Measurements from ENCODE around the gene CDRT4. TPM values are rescaled to one million over a fixed set of nuclear protein-coding genes. Genes with fewer than 3 reads are reported as not detected.

CDRT4 gene
- total and polyA plus RNA-seq, 5 donors from 2014 or later, result 0.22 to 21.0 (median 1.6) TPM

DNA sequence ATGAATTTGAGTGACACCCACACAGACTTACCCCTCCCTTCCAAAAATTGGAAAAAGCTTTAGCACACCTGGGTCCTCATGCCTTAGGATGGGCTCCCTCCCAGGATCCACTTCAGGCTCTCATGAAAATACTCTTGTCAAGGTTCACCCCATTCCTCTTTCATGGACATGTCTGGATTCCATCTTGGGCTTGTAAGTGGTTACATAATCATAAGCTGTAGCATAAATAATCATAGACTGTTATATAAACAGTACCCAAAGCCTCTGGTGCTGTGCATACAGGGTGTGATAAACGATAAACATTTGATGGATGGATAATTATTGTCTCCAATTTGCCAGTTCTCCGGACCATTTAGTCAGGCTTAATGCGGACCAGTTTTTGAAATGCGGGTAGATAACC is 72.3 kb downstream of the CDRT4 start:
- Histone ChIP-seq H3K9me3 (ENCODE audit: control insufficient read depth in 2 of 2, low read length in 2 of 2) (no peaks in the 10 kb centered on the region), H3K4me1 (ENCODE audit: control insufficient read depth, insufficient read depth, low read length, poor library complexity, severe bottlenecking) (no peaks in the 10 kb centered on the region), H3K36me3 (ENCODE audit: control insufficient read depth, insufficient read depth, low read length) (no peaks in the 10 kb centered on the region), H3K4me3 (ENCODE audit: low read depth, low read length) (no peak overlapping the region), H3K27me3 (ENCODE audit: control insufficient read depth, insufficient read depth, low read length) (no peaks in the 10 kb centered on the region), H3K27ac (ENCODE audit: insufficient read depth, low read length, poor library complexity, severe bottlenecking) (no peak overlapping the region)
- Mint-ChIP-seq H3K4me3 (no peak overlapping the region), H3K9me3 (peaks cover 0 to 6% (median 0%) of the 10 kb centered on the region in 7 donors), H3K27me3 (peaks cover 10% of the 10 kb centered on the region), H3K4me1 (no peaks in the 10 kb centered on the region), H3K36me3 (no peaks in the 10 kb centered on the region), H3K27ac (no peak overlapping the region)
- ATAC-seq (ENCODE audit: low read depth in 2 of 2) (no peak), DNase-seq (no peak)

DNA sequence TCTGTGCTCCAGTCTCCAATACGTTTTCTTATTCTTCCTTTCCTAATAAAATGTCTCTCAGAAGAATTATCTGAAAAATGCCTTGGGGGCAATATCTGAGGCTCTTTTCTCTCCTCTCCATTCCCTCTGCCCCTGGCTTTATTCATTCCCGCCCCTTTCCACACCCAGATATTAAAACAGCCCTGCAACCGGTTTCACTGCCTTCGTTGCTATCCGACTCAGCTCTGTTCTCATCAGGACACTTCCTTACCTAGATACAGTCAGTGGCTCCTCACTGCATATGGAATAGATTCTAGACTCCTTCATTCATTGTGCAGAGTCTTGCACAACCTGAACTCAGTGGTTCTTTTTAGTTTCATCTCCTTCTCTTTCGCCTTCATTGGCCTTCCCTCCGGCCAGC is 74.0 kb downstream of the CDRT4 start:
- no peak overlapping the region for H3K4me3 ChIP-seq (ENCODE audit: low read depth, low read length)
- Mint-ChIP-seq H3K36me3 (no peaks in the 10 kb centered on the region), H3K4me3 (no peak overlapping the region), H3K27ac (peak overlapping the region in 1 of 3 donors; percentile 40), H3K4me1 (no peaks in the 10 kb centered on the region), H3K9me3 (peaks cover 0 to 6% (median 0%) of the 10 kb centered on the region in 7 donors), H3K27me3 (peaks cover 10% of the 10 kb centered on the region)
- H3K36me3 ChIP-seq (ENCODE audit: control insufficient read depth, insufficient read depth, low read length), result no peaks in the 10 kb centered on the region
- no peak overlapping the region for H3K27ac ChIP-seq (ENCODE audit: insufficient read depth, low read length, poor library complexity, severe bottlenecking)
- H3K4me1 ChIP-seq (ENCODE audit: control insufficient read depth, insufficient read depth, low read length, poor library complexity, severe bottlenecking), result no peaks in the 10 kb centered on the region
- peaks cover 5% of the 10 kb centered on the region for H3K27me3 ChIP-seq (ENCODE audit: control insufficient read depth, insufficient read depth, low read length)
- DNase-seq (no peak), ATAC-seq (ENCODE audit: low read depth in 2 of 2) (no peak)
- H3K9me3 ChIP-seq (ENCODE audit: control insufficient read depth in 2 of 2, low read length in 2 of 2), result no peaks in the 10 kb centered on the region

DNA sequence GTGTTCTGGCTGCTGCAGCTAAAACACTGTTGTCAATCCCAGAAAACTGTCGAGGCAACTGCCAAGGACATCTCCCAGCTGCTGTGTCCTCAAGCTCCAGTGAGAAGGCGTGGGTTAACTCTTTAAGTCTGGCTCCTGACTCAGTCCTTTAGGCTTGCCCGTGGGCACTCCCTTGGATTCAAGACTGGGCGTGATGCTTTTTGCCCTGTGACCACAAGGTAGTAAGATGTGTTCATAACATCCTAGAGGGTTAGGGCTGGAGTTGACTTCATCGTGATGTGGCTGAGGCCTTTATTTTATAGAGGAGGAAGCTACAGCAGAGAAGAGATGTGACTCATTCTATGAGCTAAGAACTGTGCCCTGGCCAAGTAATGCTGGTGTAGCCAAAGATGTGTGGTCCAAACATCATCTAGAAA is 75.1 kb downstream of the CDRT4 start:
- no peaks in the 10 kb centered on the region for H3K36me3 Mint-ChIP-seq
- H3K4me1 ChIP-seq (ENCODE audit: control insufficient read depth, insufficient read depth, low read length, poor library complexity, severe bottlenecking), result no peaks in the 10 kb centered on the region
- H3K9me3 ChIP-seq (ENCODE audit: control insufficient read depth in 2 of 2, low read length in 2 of 2), result no peaks in the 10 kb centered on the region
- peaks cover 5% of the 10 kb centered on the region for H3K27me3 ChIP-seq (ENCODE audit: control insufficient read depth, insufficient read depth, low read length)
- no peaks in the 10 kb centered on the region for H3K4me1 Mint-ChIP-seq
- H3K9me3 Mint-ChIP-seq, result peaks cover 0 to 4% (median 0%) of the 10 kb centered on the region in 7 donors
- no peak overlapping the region for H3K4me3 ChIP-seq (ENCODE audit: low read depth, low read length)
- no peak overlapping the region for H3K27ac ChIP-seq (ENCODE audit: insufficient read depth, low read length, poor library complexity, severe bottlenecking)
- H3K36me3 ChIP-seq (ENCODE audit: control insufficient read depth, insufficient read depth, low read length), result no peaks in the 10 kb centered on the region
- no peak overlapping the region for H3K4me3 Mint-ChIP-seq
- ATAC-seq (ENCODE audit: low read depth in 2 of 2) (no peak), DNase-seq (no peak)
- H3K27ac Mint-ChIP-seq, result no peak overlapping the region
- peaks cover 10% of the 10 kb centered on the region for H3K27me3 Mint-ChIP-seq

DNA sequence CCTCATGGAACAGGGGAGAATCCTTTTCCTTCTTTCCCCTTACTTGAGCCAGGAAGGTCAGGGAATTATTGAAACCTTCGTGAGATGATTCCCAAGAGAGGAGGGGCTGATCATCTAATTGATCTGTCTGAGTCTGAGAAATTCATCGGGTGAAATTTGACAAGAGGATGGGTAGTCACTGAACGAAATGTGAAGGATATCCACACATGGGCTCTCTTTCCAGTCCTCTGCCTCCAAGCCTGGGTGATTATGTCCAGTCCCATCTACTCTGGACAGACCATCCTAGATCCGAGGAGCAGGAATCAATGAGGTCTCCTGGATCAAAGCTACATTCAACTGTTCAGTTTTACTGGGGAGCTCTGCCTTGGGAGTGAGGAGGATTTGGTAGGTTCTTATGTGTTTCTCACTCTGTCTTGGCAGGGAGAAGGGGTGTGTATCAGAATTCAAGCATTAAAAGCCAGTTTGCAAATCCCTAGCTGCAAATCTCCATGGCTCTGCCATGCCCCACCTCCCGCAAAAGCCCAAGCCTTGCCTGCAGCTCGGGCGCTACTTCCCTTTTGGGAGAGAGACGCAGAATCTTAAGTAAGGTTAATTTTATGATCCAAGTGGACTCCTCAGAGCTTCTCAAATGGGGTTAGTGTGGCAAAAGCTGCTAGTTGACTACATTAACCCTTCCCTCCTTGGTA is 78.9 kb downstream of the CDRT4 start:
- Histone ChIP-seq H3K4me3 (ENCODE audit: low read depth, low read length) (no peak overlapping the region), H3K27me3 (ENCODE audit: control insufficient read depth, insufficient read depth, low read length) (peaks cover 13% of the 10 kb centered on the region), H3K9me3 (ENCODE audit: control insufficient read depth in 2 of 2, low read length in 2 of 2) (no peaks in the 10 kb centered on the region), H3K36me3 (ENCODE audit: control insufficient read depth, insufficient read depth, low read length) (no peaks in the 10 kb centered on the region), H3K27ac (ENCODE audit: insufficient read depth, low read length, poor library complexity, severe bottlenecking) (no peak overlapping the region), H3K4me1 (ENCODE audit: control insufficient read depth, insufficient read depth, low read length, poor library complexity, severe bottlenecking) (no peaks in the 10 kb centered on the region)
- ATAC-seq (ENCODE audit: low read depth in 2 of 2) (no peak), DNase-seq (no peak)
- Mint-ChIP-seq H3K9me3 (peaks cover 0 to 5% (median 0%) of the 10 kb centered on the region in 7 donors), H3K36me3 (no peaks in the 10 kb centered on the region), H3K27me3 (peaks cover 19% of the 10 kb centered on the region), H3K4me3 (no peak overlapping the region), H3K4me1 (no peaks in the 10 kb centered on the region), H3K27ac (no peak overlapping the region)

DNA sequence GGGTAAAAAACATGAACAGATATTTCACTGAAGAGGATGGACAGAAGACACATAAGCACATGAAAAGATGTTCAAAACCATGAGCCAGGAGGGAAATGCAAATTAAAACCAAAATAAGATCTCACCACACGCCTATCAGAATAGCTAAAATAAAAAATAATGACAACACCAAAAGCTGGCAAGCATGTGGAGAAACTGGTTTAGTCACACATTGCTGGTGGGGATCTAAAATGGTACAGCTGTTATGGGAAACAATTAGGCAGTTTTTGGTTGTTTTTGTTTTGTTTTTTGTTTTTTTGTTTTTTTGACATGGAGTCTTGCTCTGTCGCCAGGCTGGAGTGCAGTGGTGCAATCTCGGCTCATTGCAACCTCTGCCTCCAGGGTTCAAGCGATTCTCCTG is 81.3 kb downstream of the CDRT4 start:
- no peak for DNase-seq
- Mint-ChIP-seq H3K27ac (no peak overlapping the region), H3K9me3 (peaks cover 0 to 5% (median 0%) of the 10 kb centered on the region in 7 donors), H3K36me3 (no peaks in the 10 kb centered on the region), H3K4me1 (no peaks in the 10 kb centered on the region), H3K27me3 (peaks cover 27% of the 10 kb centered on the region), H3K4me3 (no peak overlapping the region)
- H3K27ac ChIP-seq (ENCODE audit: insufficient read depth, low read length, poor library complexity, severe bottlenecking), result no peak overlapping the region
- ATAC-seq (ENCODE audit: low read depth in 2 of 2), result no peak
- peaks cover 24% of the 10 kb centered on the region for H3K27me3 ChIP-seq (ENCODE audit: control insufficient read depth, insufficient read depth, low read length)
- no peaks in the 10 kb centered on the region for H3K36me3 ChIP-seq (ENCODE audit: control insufficient read depth, insufficient read depth, low read length)
- no peaks in the 10 kb centered on the region for H3K9me3 ChIP-seq (ENCODE audit: control insufficient read depth in 2 of 2, low read length in 2 of 2)
- no peaks in the 10 kb centered on the region for H3K4me1 ChIP-seq (ENCODE audit: control insufficient read depth, insufficient read depth, low read length, poor library complexity, severe bottlenecking)
- H3K4me3 ChIP-seq (ENCODE audit: low read depth, low read length), result no peak overlapping the region

Other genes starting within 250 kb of the CDRT4 start
- gene PMP22, start 202.3 kb downstream of the CDRT4 start, total RNA-seq, result not detected
- gene PMP22, start 202.3 kb downstream of the CDRT4 start, polyA plus RNA-seq, result not detected
- 1.2 TPM for gene TEKT3, start 126.0 kb downstream of the CDRT4 start, total RNA-seq
- gene TEKT3, start 126.0 kb downstream of the CDRT4 start, polyA plus RNA-seq, result under 1 TPM in 1 of 4 donors, not detected in 3; 0.34 TPM
- gene TVP23C, start 95.9 kb upstream of the CDRT4 start, total RNA-seq, result 48.9 TPM
- 1 to 10 TPM; 3.2 to 5.1 (median 4.1) TPM for gene TVP23C, start 95.9 kb upstream of the CDRT4 start, polyA plus RNA-seq
- 8.2 TPM for gene FBXW10B, start 152.1 kb upstream of the CDRT4 start, total RNA-seq
- under 1 TPM in 3 of 4 donors, not detected in 1; 0.14 to 0.79 (median 0.41) TPM for gene FBXW10B, start 152.1 kb upstream of the CDRT4 start, polyA plus RNA-seq
- 27.3 TPM for gene TRIM16, start 216.7 kb upstream of the CDRT4 start, total RNA-seq
- 10 to 100 TPM; 33.9 to 66.8 (median 56.0) TPM for gene TRIM16, start 216.7 kb upstream of the CDRT4 start, polyA plus RNA-seq
- 21.5 TPM for gene ZNF286A, start 232.1 kb upstream of the CDRT4 start, total RNA-seq
- 10 to 100 TPM; 18.9 to 23.5 (median 22.8) TPM for gene ZNF286A, start 232.1 kb upstream of the CDRT4 start, polyA plus RNA-seq